RKO (cell line): ENCODE measurements around the gene GTPBP2.
A peak's percentile ranks its signal among the peaks of the same experiment; 100 is the strongest.
"Not testable (repeated sequence)": the region's sequence is repeated elsewhere in the genome, so short reads cannot be mapped to it uniquely, and the experiment has no call there.

ENCODE experiments used
- DNase-seq: peaks from one replicate; pipeline ENCODE4 v3.0.0-alpha.2; 2016; ENCODE audit warnings: low spot score

The GTPBP2 gene

GRCh38 chr6:43623880-43624785, 4.9 kb downstream of the GTPBP2 start:
- no peak for DNase-seq

- DNase-seq: no peak
Observed at GRCh38 chr6:43622541-43622940, 6.5 kb downstream of the GTPBP2 start.

GRCh38 chr6:43621836-43622180, 7.3 kb downstream of the GTPBP2 start:
- no peak for DNase-seq

DNA sequence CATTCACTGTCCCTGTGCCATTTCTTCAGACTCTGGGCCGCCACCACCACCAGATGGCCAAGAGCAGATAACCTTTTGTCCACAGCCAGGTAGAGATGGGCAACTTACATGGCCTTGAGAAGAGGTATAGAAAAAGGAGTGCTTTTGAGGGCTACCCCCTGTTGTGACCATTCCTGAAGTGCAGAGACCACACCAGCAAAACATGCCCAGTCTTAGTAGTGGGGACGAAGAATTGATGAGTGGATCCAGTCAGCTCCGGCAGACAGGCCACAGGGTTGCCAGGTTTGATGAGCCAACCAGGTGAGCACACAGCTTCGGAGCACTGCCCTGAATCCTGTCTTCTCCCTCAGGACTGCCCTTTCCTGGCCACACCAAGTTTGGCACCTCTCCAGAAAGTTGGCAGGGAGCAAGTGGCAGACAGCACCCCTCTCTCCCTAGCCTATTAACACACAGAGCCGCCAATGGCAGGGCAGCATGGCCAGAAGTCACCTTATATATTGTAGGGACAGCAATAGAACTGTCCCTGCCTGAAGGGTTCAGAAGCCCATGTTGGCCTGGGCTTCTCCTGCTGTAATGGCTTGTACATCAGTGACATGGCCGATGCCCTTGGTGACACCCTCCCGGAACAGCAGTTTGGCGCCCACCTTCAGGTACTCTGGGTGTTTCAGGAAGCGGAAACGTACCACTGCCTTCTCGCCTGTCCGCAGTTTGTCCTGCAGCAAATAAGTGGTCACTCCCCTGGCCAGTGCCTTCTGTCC, 7.8 kb downstream of the GTPBP2 start:
- no peak for DNase-seq

DNA sequence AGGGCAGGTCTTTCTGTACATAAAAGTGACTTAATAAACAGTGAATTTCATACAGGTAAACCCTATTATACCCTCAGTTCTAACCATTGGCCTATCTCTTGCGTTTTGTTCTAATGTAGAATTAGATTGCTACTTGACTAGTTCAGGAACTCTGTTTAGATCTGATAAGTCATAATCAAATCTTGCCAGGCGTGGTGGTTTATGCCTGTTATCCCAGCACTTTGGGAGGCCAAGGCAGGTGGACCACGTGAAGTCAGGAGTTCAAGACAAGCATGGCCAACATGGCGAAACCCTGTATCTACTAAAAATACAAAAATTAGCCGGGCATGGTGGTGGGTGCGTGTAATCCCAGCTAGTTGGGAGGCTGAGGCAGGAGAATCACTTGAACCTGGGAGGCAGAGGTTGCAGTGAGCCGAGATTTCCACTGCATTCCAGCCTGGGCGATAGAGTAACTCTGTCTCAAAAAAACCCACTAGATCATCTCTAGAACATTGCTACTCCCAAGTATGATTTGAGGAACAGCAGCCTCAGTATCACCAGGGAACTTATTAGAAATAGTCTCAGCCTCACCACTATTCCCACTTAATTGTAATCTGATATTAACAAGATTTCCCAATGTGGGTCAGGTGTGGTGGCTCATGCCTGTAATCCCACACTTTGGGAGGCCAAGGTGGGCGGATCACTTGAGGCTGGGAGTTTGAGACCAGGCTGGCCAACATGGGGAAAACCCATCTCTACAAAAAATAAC, 12.2 kb downstream of the GTPBP2 start:
- DNase-seq: no peak

DNA sequence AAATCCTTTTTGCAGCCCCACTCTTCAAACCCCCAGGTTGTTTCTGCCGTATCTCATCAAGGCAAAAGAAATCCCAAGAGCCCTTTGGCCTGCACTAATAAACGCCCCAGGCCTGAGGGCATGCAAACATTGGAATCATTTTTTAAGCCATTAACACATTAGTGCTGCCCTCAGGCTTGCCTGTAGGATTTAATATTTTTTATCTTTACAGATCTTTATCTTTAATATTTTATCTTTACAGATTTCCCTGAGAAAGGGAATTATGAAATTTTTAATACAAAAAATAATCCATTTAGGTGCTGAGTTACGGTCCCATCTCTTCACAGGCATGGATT, 14.7 kb downstream of the GTPBP2 start:
- DNase-seq: no peak

GRCh38 chr6:43613721-43614395, 15.2 kb downstream of the GTPBP2 start:
- no peak for DNase-seq

GRCh38 chr6:43610431-43610830, 18.6 kb downstream of the GTPBP2 start:
- DNase-seq: no peak

GRCh38 chr6:43609402-43609801, 19.7 kb downstream of the GTPBP2 start:
- no peak for DNase-seq

- no peak for DNase-seq
Observed at GRCh38 chr6:43608807-43609206, 20.3 kb downstream of the GTPBP2 start.

DNA sequence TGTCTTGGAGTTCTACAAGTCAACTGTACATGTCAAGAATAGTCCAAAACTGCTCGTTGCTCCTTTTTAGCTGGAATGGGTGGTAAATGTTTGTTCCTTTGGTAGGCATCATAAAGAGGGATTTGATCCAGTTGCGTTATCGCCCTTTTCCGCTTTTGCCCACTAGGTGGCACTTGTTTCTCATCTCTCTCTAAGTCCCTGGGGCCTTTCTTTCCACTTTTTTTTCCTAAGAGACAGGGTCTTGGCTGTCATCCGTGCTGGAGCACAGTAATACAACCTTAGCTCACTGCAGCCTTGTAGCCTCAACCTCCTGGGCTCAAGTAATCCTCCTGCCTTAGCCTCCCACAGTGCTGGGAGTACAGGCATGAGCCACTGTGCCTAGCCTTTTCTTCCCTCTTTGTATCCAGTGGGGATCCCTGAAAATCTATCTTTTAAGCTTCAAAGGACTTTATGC, 20.7 kb downstream of the GTPBP2 start:
- DNase-seq: peak; percentile 80

GRCh38 chr6:43606019-43606418, 23.0 kb downstream of the GTPBP2 start:
- DNase-seq: no peak

DNA sequence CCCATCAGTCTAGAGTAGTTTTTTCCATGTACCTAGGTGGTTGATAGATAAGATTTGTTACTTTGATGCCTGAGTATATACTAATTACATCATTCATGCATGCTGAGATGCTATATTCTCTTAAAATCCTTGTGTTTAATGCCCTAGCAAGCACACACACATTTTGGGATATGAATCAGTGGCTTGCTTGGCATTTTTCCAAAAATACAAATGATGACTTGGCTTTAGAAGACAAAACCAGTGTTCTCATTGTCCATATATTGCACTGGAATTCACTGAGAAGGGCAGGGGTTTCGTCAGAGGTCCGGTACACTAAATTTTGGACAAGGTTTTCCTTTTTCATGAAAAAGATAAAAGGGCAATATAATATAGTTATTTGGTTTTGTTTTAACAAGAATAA, 24.9 kb downstream of the GTPBP2 start:
- DNase-seq: peak; percentile 80

- DNase-seq: no peak
Observed at GRCh38 chr6:43600595-43600994, 28.5 kb downstream of the GTPBP2 start.

DNA sequence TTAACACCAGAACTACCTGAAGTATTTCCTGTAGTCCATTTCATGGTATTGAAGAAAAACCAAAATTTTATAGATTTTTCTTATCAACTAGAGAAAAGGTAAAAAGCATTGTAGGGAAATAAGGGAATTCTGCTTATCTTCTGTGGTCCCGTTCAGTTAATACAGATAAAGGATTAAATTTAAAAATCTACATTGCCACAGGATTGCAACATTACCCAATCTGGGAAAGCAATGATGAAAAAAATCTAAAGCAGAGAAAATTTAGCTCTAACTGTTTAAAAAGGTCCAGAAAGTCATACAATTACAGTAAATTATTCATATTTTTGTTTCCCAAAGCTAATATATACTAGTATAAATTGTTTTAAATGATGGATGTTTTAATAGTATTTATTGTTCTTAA, 35.1 kb downstream of the GTPBP2 start:
- no peak for DNase-seq

DNA sequence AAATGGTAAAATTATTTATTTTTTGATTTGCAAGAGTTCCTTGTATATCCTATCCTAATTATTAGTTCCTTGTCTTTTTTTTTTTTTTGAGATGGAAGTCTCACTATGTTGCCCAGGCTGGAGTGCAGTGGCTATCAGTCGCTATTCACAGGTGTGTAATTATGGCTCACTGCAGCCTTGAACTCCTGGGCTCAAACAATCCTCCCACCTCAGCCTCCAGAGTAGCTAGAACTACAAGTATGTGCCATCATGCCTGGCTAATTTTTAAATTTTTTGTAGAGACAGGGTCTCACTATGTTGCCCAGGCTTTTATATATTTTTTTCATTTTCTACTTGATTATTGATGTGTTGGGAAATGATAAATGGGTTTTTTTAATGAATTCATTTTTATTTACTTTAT, 39.5 kb downstream of the GTPBP2 start:
- DNase-seq: not testable (repeated sequence)

DNA sequence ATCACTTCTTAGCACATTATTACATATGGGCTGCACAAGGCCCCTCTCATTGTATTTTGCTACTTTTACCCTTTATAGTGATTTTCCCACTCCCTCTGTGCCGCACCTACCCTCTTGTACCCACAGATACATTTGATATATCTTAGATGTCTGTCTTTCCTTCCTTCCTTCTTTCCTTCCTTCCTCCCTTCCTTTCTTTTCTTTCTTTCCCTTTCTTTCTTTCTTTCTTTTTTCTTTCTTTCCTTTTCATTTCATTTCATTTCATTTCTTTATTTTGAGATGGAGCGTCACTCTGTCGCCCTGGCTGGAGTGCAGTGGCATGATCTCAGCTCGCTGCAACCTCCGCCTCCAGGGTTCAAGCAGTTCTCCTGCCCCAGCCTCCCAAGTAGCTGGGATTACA, 40.9 kb downstream of the GTPBP2 start:
- DNase-seq: no peak

DNA sequence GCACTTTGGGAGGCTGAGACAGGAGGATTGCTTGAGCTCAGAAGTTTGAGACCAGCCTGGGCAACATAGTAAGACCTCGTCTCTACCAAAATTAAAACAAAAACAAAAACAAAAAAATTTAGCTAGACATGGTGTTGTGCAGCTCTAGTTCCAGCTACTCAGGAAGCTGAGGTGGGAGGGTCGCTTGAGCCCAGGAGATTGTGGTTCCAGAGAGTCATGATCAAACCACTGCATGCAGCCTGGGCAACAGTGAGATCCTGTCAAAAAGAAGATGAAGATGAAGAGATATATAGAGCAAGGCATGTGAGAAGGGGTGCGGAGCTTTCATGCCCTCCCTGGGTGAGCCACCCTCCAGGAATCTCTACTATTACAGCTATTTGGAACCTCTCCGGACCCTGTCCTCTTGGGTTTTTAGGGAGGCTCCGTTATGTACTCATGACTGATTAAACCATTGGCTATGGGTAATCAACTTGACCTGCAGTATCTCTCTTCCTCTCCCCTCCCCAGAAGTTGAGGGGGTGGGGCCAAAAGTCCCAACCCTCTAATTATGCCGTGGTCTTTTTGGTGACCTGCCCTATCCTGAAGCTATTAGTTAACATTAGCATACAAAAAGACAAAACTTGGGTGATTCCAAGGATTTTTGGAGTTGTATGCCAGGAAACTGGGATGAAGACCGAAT, 44.0 kb downstream of the GTPBP2 start:
- DNase-seq: no peak

GRCh38 chr6:43582911-43583310, 46.2 kb downstream of the GTPBP2 start:
- no peak for DNase-seq

- no peak for DNase-seq
Observed at GRCh38 chr6:43579171-43579570, 49.9 kb downstream of the GTPBP2 start.

GRCh38 chr6:43578748-43579147, 50.3 kb downstream of the GTPBP2 start:
- no peak for DNase-seq
